GM23248 (cell line): Measurements from ENCODE around the gene MAP2K7. TPM values are rescaled to one million over a fixed set of nuclear protein-coding genes. Genes with fewer than 3 reads are reported as not detected.
"Not testable (repeated sequence)": the region's sequence is repeated elsewhere in the genome, so short reads cannot be mapped to it uniquely, and the experiment has no call there.

Experiments
- DNase-seq: peaks from one replicate; pipeline ENCODE4 v3.0.0-alpha.2; 2015
- H2AFZ ChIP-seq: fragments of 200-600 bp; sonication (generic); 2 replicates; pipeline ENCODE4 v1.6.1; 2016; ENCODE audit warnings: antibody characterized with exemption
- H3F3A ChIP-seq: fragments of 200-600 bp; sonication (generic); 2 replicates; pipeline ENCODE4 v1.6.1; 2016; ENCODE audit warnings: mild to moderate bottlenecking, antibody characterized with exemption, mixed run types; ENCODE audit not compliant: insufficient read depth
- H3K27ac ChIP-seq: fragments of 200-600 bp; sonication (generic); 2 replicates; pipeline ENCODE4 v1.5.1; 2016; ENCODE audit warnings: mild to moderate bottlenecking
- H3K27me3 ChIP-seq: fragments of 200-600 bp; sonication (generic); replicated peaks from 2 replicates; pipeline ENCODE4 v1.6.1; 2016; ENCODE audit warnings: mild to moderate bottlenecking; ENCODE audit not compliant: insufficient read depth
- H3K36me3 ChIP-seq: fragments of 200-600 bp; sonication (generic); 2 replicates; pipeline ENCODE4 v1.6.1; 2016; ENCODE audit warnings: low read depth, mild to moderate bottlenecking
- H3K4me1 ChIP-seq: fragments of 200-600 bp; sonication (generic); 2 replicates; pipeline ENCODE4 v1.6.1; 2016; ENCODE audit warnings: mild to moderate bottlenecking; ENCODE audit not compliant: insufficient read depth
- H3K4me2 ChIP-seq: fragments of 200-600 bp; sonication (generic); one replicate; pipeline ENCODE4 v1.6.1; 2016; ENCODE audit warnings: mild to moderate bottlenecking; ENCODE audit not compliant: unreplicated experiment
- H3K4me3 ChIP-seq: fragments of 200-600 bp; sonication (generic); 2 replicates; pipeline ENCODE4 v1.5.1; 2016; ENCODE audit warnings: mild to moderate bottlenecking
- H3K79me2 ChIP-seq: fragments of 200-600 bp; sonication (generic); 2 replicates; pipeline ENCODE4 v1.6.1; 2016; ENCODE audit warnings: mild to moderate bottlenecking; ENCODE audit not compliant: insufficient read depth
- H3K9ac ChIP-seq: fragments of 200-600 bp; sonication (generic); 2 replicates; pipeline ENCODE4 v1.6.1; 2016; ENCODE audit warnings: mild to moderate bottlenecking
- H3K9me2 ChIP-seq: fragments of 200-600 bp; sonication (generic); 2 replicates; pipeline ENCODE4 v1.6.1; 2016; ENCODE audit warnings: mixed run types, mild to moderate bottlenecking, moderate library complexity; ENCODE audit not compliant: insufficient read depth
- H3K9me3 ChIP-seq: fragments of 200-600 bp; sonication (generic); one replicate; pipeline ENCODE4 v1.6.1; 2017; ENCODE audit warnings: low read depth
- H4K20me1 ChIP-seq: fragments of 200-600 bp; sonication (generic); 2 replicates; pipeline ENCODE4 v1.6.0; 2016; ENCODE audit not compliant: insufficient read depth
- EZH2 ChIP-seq: fragments of 200-600 bp; sonication (generic); IDR thresholded peaks from 2 replicates; pipeline ENCODE4 v1.6.1; 2018; ENCODE audit warnings: antibody characterized with exemption, mild to moderate bottlenecking; ENCODE audit not compliant: insufficient read depth, poor library complexity, severe bottlenecking
- EZH2phosphoT487 ChIP-seq: fragments of 200-600 bp; sonication (generic); IDR thresholded peaks from 2 replicates; pipeline ENCODE4 v1.6.1; 2018; ENCODE audit warnings: antibody characterized with exemption, moderate library complexity, mild to moderate bottlenecking, low read depth; ENCODE audit not compliant: insufficient read depth
- WGBS, 2 experiments: methylation state at CpG; one replicate each; pipeline ENCODE4 v1.1.6; 2015 to 2017; ENCODE audit warnings: low lambda C conversion rate in 2 of 2, low coverage in 1 of 2; ENCODE audit errors: missing lambda C conversion rate in 2 of 2; 5-methylcytosine and 5-hydroxymethylcytosine counted together
- in situ Hi-C: fragments of 300-500 bp; cut with MboI; formaldehyde crosslinking; loops from 2 replicates; pipeline ENCODE4 v1.15.0; 2020
- polyA plus RNA-seq: library from polyadenylated mRNA; unstranded; fragments of >200 nt; fragmentation: Nextera tagmentation; extraction: Ambion mirVana; gene quantifications from 2 replicates; pipeline ENCODE4 v1.2.1, GENCODE V29; 2016
- total RNA-seq: library from RNA; depleted of rRNA; stranded (reverse); fragments of >200 nt; shearing (Covaris generic); gene quantifications from 2 replicates; pipeline ENCODE4 v1.2.3, GENCODE V29; 2014

The MAP2K7 gene
- total and polyA plus RNA-seq, 2 experiments from 2014 or later = 4.6 to 9.7 TPM

- H3K79me2 ChIP-seq = no peaks in the 10 kb centered on the region
- in situ Hi-C loops = no loop called here
- WGBS, 2 experiments = 91 to 92% methylated on average over 26 to 38 of the region's 38 CpGs
Observed at GRCh38 chr19:7856679-7857663, 46.7 kb upstream of the MAP2K7 start.

DNA sequence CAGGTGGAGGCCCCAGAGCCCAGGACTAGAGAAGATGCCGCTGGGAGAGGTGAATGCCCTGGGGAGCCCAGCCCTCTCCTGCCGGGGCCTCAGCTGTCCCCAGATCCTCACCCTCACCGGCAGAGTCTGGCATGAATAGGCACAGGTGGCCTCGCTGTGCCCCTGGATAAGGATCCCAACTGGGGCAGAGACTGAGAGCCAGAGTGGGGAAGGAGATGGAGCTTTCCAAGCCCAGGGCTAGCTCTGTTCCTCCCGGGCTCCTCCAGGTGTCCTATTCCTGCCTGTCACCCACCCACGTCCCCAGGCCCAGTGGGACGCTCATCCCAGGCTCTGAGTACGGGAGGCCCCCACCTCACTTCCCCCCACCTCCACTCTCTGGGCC is 46.0 kb upstream of the MAP2K7 start:
- no peaks in the 10 kb centered on the region for H3K36me3 ChIP-seq
- H3K9ac ChIP-seq = no peak overlapping the region
- 61 to 80% methylated on average over 4 to 8 of the region's 8 CpGs for WGBS, 2 experiments
- no peaks in the 10 kb centered on the region for H3K27me3 ChIP-seq
- no peak for DNase-seq
- H3K9me2 ChIP-seq = no peaks in the 10 kb centered on the region
- TF ChIP-seq EZH2phosphoT487 = no peak
- TF ChIP-seq EZH2 = no peak
- in situ Hi-C loops = no loop called here
- H3K9me3 ChIP-seq = no peaks in the 10 kb centered on the region
- no peaks in the 10 kb centered on the region for H3F3A ChIP-seq
- no peak overlapping the region for H3K4me2 ChIP-seq
- H4K20me1 ChIP-seq = no peaks in the 10 kb centered on the region
- H3K27ac ChIP-seq = no peak overlapping the region
- H3K4me3 ChIP-seq = no peak overlapping the region
- no peaks in the 10 kb centered on the region for H3K4me1 ChIP-seq
- H3K79me2 ChIP-seq = no peaks in the 10 kb centered on the region
- no peak overlapping the region for H2AFZ ChIP-seq

More at GRCh38 chr19:7856679-7857663, 46.7 kb upstream of the MAP2K7 start:
- Histone ChIP-seq H4K20me1 (no peaks in the 10 kb centered on the region), H3F3A (no peaks in the 10 kb centered on the region), H3K27me3 (no peaks in the 10 kb centered on the region), H3K36me3 (no peaks in the 10 kb centered on the region), H3K9ac (no peak overlapping the region), H3K9me3 (no peaks in the 10 kb centered on the region), H3K9me2 (no peaks in the 10 kb centered on the region), H3K4me3 (no peak overlapping the region), H3K27ac (no peak overlapping the region), H3K4me2 (no peak overlapping the region), H3K4me1 (no peaks in the 10 kb centered on the region), H2AFZ (no peak overlapping the region)
- DNase-seq = no peak
- TF ChIP-seq EZH2phosphoT487 (no peak), EZH2 (no peak)

DNA sequence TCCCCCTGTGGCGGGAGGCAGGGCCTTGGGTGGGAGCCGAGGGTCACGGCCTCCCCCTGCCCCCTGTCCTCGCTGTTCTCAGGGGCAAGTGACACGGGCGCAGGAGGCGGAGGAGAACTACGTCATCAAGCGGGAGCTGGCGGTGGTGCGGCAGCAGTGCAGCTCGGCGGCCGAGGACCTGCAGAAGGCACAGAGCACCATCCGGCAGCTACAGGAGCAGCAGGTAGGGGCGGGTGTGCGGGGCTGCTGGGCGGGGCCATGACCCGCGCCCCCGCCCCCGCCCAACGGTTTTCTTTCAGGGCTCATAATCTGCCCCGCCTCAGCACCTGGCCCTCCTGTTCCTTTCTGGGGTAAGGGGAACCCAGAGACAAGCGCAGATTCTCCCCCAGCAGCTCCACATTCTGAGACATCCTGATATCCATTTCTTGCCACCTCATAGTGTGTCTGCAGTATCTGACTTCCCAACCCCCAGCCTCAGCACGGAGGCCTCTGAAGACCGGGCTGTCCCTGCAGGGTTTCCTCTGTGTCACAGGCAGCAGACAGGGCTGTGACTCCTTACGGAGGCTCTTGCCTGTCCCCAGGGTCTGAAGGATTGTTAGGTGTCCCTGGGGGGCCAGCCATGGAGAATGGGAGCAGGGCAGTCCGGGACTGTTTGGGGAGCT is 45.4 kb upstream of the MAP2K7 start:
- no peaks in the 10 kb centered on the region for H3K79me2 ChIP-seq
- no peaks in the 10 kb centered on the region for H3K36me3 ChIP-seq
- no peaks in the 10 kb centered on the region for H3K9me3 ChIP-seq
- H3K9me2 ChIP-seq = no peaks in the 10 kb centered on the region
- no peak overlapping the region for H3K4me3 ChIP-seq
- H2AFZ ChIP-seq = no peak overlapping the region
- H3K4me1 ChIP-seq = no peaks in the 10 kb centered on the region
- H3K4me2 ChIP-seq = no peak overlapping the region
- no peaks in the 10 kb centered on the region for H4K20me1 ChIP-seq
- 84 to 87% methylated on average over 13 to 29 of the region's 29 CpGs for WGBS, 2 experiments
- in situ Hi-C loops = no loop called here
- no peaks in the 10 kb centered on the region for H3F3A ChIP-seq
- no peak overlapping the region for H3K9ac ChIP-seq
- DNase-seq = no peak
- TF ChIP-seq EZH2 (no peak), EZH2phosphoT487 (no peak)
- H3K27me3 ChIP-seq = no peaks in the 10 kb centered on the region
- no peak overlapping the region for H3K27ac ChIP-seq

- H3K79me2 ChIP-seq, H3K9me3 ChIP-seq, H3K27ac ChIP-seq, DNase-seq, H3K9me2 ChIP-seq, H3K4me1 ChIP-seq, H3K4me3 ChIP-seq, H3K4me2 ChIP-seq, H4K20me1 ChIP-seq, H3F3A ChIP-seq, H3K9ac ChIP-seq, H3K36me3 ChIP-seq, in situ Hi-C loops, H2AFZ ChIP-seq, H3K27me3 ChIP-seq: not testable (repeated sequence)
- WGBS, 2 experiments = 93 to 96% methylated on average over 8 of the region's 8 CpGs
Observed at GRCh38 chr19:7859087-7859486, 44.6 kb upstream of the MAP2K7 start.
